HUES48 (cell line): ENCODE measurements around the gene CYP4F12.

Experiments used
- H3K27ac ChIP-seq: one replicate; pipeline ENCODE4 v1.7.0; 2013; ENCODE audit warnings: low read depth, low read length, inconsistent platforms
- H3K27me3 ChIP-seq: 2 replicates; pipeline ENCODE4 v1.6.1; 2013; ENCODE audit warnings: mild to moderate bottlenecking, low read length; ENCODE audit not compliant: control insufficient read depth, insufficient read depth
- H3K36me3 ChIP-seq: 2 replicates; pipeline ENCODE4 v1.6.1; 2013; ENCODE audit warnings: low read length; ENCODE audit not compliant: control insufficient read depth, insufficient read depth
- H3K4me1 ChIP-seq: 2 replicates; pipeline ENCODE4 v1.6.1; 2013; ENCODE audit warnings: mild to moderate bottlenecking, low read length; ENCODE audit not compliant: control insufficient read depth, insufficient read depth
- H3K4me3 ChIP-seq: 2 replicates; pipeline ENCODE4 v1.5.1; 2013; ENCODE audit warnings: mild to moderate bottlenecking, low read depth, low read length
- H3K9ac ChIP-seq: 2 replicates; pipeline ENCODE4 v1.6.1; 2013; ENCODE audit warnings: mild to moderate bottlenecking, low read depth, low read length, moderate library complexity
- H3K9me3 ChIP-seq: 2 replicates; pipeline ENCODE4 v1.6.1; 2013; ENCODE audit warnings: low read length; ENCODE audit not compliant: control insufficient read depth, insufficient read depth

The CYP4F12 gene

DNA sequence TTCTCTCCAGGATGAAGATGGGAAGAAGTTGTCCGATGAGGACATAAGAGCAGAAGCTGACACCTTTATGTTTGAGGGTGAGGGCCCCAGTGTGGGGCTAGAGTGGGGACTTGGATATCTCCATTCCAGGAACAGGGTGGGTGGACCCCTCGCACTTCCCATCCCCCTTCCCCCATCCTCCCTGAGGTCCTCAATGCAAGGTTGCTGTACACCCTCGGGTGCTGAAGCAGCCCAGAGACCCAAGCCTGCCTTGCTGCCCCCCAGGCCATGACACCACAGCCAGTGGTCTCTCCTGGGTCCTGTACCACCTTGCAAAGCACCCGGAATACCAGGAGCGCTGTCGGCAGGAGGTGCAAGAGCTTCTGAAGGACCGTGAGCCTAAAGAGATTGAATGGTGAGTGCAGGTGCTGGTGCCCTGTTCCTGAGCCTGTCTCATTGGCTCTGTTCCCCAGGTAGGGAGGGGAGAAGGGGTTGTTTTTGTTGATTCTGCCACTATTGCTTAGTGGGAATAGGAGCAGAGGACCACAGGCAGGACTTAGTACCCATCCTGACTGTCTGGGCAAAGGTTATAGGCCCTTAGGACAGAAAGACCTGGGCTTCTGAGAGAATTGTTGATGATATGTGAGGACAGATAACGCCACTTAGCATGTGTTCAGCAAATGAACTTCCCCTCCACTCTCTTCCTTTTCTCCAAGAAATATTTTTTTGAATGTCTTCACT, 20.2 kb upstream of the CYP4F12 start:
- Histone ChIP-seq H3K4me3 (no peak overlapping the region; the same call in 1 of the 2 replicates), H3K4me1 (no peaks in the 10 kb centered on the region), H3K9me3 (peaks cover 81% of the 10 kb centered on the region), H3K27me3 (no peaks in the 10 kb centered on the region), H3K36me3 (no peaks in the 10 kb centered on the region), H3K9ac (no peak overlapping the region), H3K27ac (no peak overlapping the region)

DNA sequence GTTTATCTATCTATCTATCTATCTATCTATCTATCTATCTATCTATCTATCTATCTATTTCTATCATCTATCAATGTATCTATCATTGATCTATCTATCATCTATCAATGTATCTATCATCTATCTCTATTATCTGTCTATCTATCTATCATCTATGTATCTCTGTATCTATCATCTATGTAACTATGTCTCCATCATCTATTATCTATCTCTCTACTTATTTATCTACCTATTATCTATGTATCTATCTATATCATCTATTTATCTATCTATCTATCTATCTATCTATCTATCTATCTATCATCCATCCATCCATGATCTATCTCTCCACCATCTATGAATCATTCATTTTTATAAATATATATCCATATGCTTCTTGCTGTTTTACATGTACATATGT, 16.4 kb upstream of the CYP4F12 start:
- no peak overlapping the region for H3K4me3 ChIP-seq
- no peak overlapping the region for H3K27ac ChIP-seq
- H3K9me3 ChIP-seq, result peaks cover 85% of the 10 kb centered on the region
- H3K36me3 ChIP-seq, result no peaks in the 10 kb centered on the region
- H3K27me3 ChIP-seq, result no peaks in the 10 kb centered on the region
- no peaks in the 10 kb centered on the region for H3K4me1 ChIP-seq
- H3K9ac ChIP-seq, result no peak overlapping the region

DNA sequence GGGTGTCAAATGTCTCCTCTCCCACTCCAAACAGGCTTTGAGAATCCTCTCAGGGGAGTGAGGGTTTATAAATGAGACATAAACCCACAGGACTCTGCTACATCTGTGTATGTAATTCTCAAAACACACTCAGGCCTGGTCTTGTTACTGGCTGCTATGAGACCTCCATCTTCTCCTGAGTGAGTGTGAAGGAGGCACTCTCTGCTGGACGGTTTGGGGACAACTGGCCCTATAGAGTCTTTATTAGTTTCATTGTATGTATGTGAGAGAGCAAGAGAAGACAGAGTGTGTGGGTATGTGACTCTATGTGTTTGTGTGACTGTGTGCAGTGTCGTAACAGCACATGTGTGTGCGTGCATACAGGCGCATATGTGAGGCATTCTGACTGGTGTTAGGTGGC, 9.6 kb upstream of the CYP4F12 start:
- no peaks in the 10 kb centered on the region for H3K4me1 ChIP-seq
- H3K4me3 ChIP-seq, result no peak overlapping the region
- peaks cover 89% of the 10 kb centered on the region for H3K9me3 ChIP-seq
- no peaks in the 10 kb centered on the region for H3K36me3 ChIP-seq
- no peak overlapping the region for H3K9ac ChIP-seq
- no peak overlapping the region for H3K27ac ChIP-seq
- no peaks in the 10 kb centered on the region for H3K27me3 ChIP-seq

DNA sequence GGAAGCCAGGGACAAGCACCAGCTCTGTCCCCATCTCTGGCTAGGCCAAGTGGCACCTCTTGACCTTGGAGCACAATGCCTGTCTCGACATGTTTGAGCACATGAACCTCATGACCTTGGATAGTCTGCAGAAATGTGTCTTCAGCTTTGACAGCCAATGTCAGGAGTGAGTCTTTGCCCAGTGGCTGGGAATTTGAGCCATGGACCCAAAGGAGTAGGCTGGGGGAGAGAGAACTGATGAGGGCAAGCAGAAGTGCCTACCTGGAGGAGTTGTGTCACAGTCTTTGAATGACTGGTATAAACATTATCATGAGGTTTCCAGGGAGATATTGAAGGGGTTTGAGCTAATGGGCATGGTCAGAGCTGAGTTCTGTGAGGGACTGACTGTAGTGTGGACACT, 6.7 kb upstream of the CYP4F12 start:
- no peak overlapping the region for H3K4me3 ChIP-seq
- H3K4me1 ChIP-seq, result no peaks in the 10 kb centered on the region
- H3K27me3 ChIP-seq, result no peaks in the 10 kb centered on the region
- no peak overlapping the region for H3K27ac ChIP-seq
- H3K9ac ChIP-seq, result no peak overlapping the region
- no peaks in the 10 kb centered on the region for H3K36me3 ChIP-seq
- peaks cover 93% of the 10 kb centered on the region for H3K9me3 ChIP-seq

DNA sequence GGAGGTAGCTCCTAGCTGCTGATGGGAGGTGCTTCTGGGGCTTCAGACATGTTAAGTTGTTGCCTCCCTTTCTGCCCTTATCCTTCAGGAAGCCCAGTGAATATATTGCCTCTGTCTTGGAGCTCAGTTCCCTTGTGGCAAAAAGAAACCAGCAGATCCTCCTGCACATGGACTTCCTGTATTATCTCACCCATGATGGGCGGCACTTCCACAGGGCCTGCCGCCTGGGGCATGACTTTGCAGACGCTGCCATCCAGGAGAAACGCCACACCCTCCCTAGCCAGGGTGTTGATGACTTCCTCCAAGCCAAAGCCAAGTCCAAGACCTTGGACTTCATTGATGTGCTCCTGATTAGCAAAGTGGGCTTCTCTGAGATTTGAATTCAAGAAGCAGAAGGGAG, 6.0 kb upstream of the CYP4F12 start:
- Histone ChIP-seq H3K9me3 (peaks cover 93% of the 10 kb centered on the region), H3K27me3 (no peaks in the 10 kb centered on the region), H3K4me3 (no peak overlapping the region), H3K4me1 (no peaks in the 10 kb centered on the region), H3K27ac (no peak overlapping the region), H3K36me3 (no peaks in the 10 kb centered on the region), H3K9ac (no peak overlapping the region)

DNA sequence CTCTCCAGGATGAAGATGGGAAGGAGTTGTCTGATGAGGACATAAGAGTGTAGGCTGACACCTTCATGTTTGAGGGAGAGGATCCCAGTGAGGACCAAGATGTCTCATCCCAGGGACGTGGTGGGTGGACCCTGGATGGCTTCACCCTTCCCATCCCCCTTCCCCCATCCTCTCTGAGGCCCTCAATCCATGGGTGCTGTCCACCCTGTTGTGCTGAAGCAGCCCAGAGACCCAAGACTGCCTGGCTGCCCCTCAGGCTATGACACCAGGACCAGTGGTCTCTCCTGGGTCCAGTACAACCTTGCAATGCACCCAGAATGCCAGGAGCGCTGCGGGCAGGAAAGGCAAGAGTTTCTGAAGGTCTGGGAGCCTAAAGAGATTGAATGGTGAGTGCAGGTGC, 3.4 kb upstream of the CYP4F12 start:
- H3K9ac ChIP-seq, result no peak overlapping the region
- peaks cover 84% of the 10 kb centered on the region for H3K9me3 ChIP-seq
- H3K36me3 ChIP-seq, result no peaks in the 10 kb centered on the region
- H3K4me3 ChIP-seq, result no peak overlapping the region
- H3K27me3 ChIP-seq, result no peaks in the 10 kb centered on the region
- H3K4me1 ChIP-seq, result no peaks in the 10 kb centered on the region
- H3K27ac ChIP-seq, result no peak overlapping the region

DNA sequence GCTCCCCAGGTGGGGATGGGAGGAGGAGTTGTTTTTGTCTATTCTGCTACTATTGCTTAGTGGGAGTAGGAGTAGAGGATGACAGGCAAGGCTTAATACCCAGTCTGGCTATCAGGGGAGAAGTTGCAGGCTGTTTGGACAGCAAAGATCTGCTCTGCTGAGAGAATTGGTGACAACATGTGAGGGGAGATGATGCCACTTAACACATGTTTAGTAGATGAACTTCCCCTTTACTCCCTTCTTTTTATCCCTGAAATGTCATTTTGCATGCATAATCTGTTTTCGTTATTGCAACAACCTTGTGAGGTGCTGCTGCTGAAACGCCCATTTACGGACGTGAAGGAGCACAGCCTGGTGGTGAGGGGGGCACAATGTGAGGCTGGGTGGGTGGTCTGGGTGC, 3.0 kb upstream of the CYP4F12 start:
- no peak overlapping the region for H3K4me3 ChIP-seq
- no peaks in the 10 kb centered on the region for H3K27me3 ChIP-seq
- no peaks in the 10 kb centered on the region for H3K36me3 ChIP-seq
- no peak overlapping the region for H3K27ac ChIP-seq
- H3K9me3 ChIP-seq, result peaks cover 84% of the 10 kb centered on the region
- H3K9ac ChIP-seq, result no peak overlapping the region
- H3K4me1 ChIP-seq, result no peaks in the 10 kb centered on the region

DNA sequence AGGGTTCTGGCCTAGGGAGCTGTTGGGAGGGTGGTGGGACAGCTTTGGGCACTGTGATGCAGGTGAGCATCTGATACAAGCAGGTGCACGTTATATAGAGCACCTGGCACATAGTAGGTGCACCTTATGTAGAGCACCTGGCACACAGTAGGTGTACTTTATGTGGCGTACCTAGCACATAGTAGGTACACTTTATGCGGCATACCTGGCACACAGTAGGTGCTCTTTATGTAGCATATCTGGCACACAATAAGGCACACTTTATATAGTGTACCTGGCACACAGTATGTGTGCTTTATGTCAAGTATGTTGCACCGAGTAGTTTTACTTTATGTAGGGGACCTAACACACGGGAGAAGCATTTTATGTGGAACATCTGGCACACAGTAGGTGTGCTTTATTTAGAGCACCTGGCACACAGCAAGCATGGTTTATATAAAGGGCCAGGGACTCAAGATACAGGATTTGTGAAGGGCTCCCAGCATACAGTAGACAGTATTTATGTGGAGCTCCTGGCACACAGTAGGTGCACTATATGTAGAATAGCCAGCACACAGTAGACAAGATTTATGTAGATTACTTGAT, 1.6 kb upstream of the CYP4F12 start:
- Histone ChIP-seq H3K36me3 (no peaks in the 10 kb centered on the region), H3K27ac (no peak overlapping the region), H3K9ac (no peak overlapping the region), H3K4me3 (no peak overlapping the region), H3K27me3 (no peaks in the 10 kb centered on the region), H3K9me3 (peaks cover 82% of the 10 kb centered on the region), H3K4me1 (no peaks in the 10 kb centered on the region)

DNA sequence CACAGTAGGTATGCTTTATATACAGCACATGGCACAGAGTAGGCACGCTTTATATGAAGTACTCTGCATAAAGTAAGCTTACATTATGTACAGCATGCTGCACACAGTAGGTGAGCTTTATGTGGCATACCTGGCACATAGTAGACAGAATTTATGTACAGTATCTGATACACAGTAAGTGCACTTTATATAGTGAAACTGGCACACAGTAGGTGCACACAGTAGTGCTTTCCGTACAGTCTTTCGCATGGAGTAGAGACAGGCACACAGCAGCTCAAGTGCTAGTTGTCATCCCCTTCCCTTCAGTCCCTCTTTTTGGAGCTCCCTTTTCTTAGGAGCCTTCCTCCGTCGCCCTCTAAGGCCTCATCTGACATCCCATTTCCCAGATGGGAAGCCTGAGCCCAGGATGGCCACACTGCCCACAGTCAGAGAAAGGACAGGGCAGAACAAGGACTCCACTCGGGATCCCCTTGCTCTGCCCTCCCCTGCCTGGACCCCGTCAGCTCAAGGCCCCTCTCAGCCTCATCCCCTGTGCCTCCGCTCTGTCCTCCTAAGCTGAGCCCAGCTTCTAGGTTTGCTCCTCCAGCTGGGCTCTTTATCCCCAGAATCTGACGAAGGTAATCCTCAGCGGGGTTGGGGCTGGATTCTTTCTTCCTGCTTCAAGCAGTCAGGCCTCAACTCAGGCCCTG, 852 bp upstream of the CYP4F12 start:
- no peak overlapping the region for H3K9ac ChIP-seq
- H3K4me3 ChIP-seq, result no peak overlapping the region
- H3K9me3 ChIP-seq, result peaks cover 75% of the 10 kb centered on the region
- H3K36me3 ChIP-seq, result no peaks in the 10 kb centered on the region
- no peak overlapping the region for H3K27ac ChIP-seq
- no peaks in the 10 kb centered on the region for H3K4me1 ChIP-seq
- no peaks in the 10 kb centered on the region for H3K27me3 ChIP-seq

DNA sequence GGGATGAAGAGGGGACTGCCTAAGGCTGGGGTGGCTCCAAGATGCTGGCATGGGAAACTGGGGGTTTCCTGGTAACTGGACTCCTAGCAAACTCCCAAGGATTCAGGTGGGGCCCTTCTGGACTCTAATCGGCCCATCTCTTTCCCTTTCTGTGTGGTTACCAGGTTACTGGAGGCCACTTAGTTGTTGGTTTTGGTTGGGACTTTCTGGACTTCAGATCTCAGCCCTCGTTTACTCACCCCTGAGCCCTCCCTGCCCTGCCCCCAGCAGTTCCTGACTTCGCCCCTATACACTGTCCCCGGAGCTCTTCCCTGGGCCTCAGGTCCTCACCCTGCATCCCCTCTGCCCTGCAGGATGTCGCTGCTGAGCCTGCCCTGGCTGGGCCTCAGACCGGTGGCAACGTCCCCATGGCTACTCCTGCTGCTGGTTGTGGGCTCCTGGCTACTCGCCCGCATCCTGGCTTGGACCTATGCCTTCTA, 328 bp downstream of the CYP4F12 start:
- Histone ChIP-seq H3K9me3 (peaks cover 69% of the 10 kb centered on the region), H3K4me1 (no peaks in the 10 kb centered on the region), H3K9ac (no peak overlapping the region), H3K27ac (no peak overlapping the region), H3K27me3 (no peaks in the 10 kb centered on the region), H3K36me3 (no peaks in the 10 kb centered on the region), H3K4me3 (no peak overlapping the region)

DNA sequence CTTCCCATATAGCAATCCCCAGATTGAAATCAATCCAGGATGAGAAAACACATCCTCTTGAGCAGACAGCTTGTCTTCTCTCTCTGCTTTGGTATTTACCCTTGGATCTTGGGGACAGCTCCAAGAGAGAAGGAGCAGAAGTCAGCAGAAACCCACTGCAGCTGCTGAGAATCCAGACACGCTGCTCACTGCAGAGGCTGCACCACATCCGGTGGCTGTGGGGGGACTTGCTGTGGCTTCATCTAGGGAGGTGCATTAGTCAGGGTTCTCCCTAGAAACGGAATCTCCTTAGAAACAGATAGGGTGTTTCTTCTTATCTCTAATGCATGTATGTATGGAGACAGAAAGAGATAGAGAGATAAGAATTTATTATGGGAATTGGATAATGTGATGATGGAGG, 2.7 kb downstream of the CYP4F12 start:
- no peak overlapping the region for H3K4me3 ChIP-seq
- no peak overlapping the region for H3K27ac ChIP-seq
- peaks cover 70% of the 10 kb centered on the region for H3K9me3 ChIP-seq
- no peaks in the 10 kb centered on the region for H3K4me1 ChIP-seq
- no peak overlapping the region for H3K9ac ChIP-seq
- H3K36me3 ChIP-seq, result no peaks in the 10 kb centered on the region
- no peaks in the 10 kb centered on the region for H3K27me3 ChIP-seq
